H1 (cell line): ENCODE measurements around the gene RPL21. TPM values are rescaled to one million over a fixed set of nuclear protein-coding genes. Genes with fewer than 3 reads are reported as not detected.

Experiments
- CTCF ChIA-PET: fragments of 300-600 bp; sonication (Branson Sonifier 250); formaldehyde crosslinking; loops from one replicate; lab custom pipeline; 2021; ENCODE audit not compliant: partially characterized antibody; lab: Charles Lee
- POLR2A ChIA-PET: fragments of 300-600 bp; sonication (Branson Sonifier 250); formaldehyde crosslinking; loops from one replicate; lab custom pipeline; 2021; ENCODE audit warnings: inconsistent platforms; ENCODE audit not compliant: partially characterized antibody; lab: Charles Lee
- DNase-seq, 2 experiments: peaks; one replicate each; pipeline versions ENCODE4 v3.0.0 to v3.0.0-alpha.2; 2010 to 2022; ENCODE audit warnings: low spot score in 2 of 2, low read depth in 1 of 2, mixed read lengths in 1 of 2
- FAIRE-seq: peaks from 2 replicates; lab custom pipeline; 2011; peaks lifted over from hg19 to GRCh38; lab: Jason Lieb, UNC
- H2AFZ ChIP-seq: 2 replicates; pipeline ENCODE4 v1.8.1; 2012; ENCODE audit warnings: low read length, inconsistent platforms
- H2AK5ac ChIP-seq: 2 replicates; pipeline ENCODE4 v1.6.1; 2013; ENCODE audit warnings: low read depth, low read length
- H2BK120ac ChIP-seq: replicated peaks from 2 replicates; pipeline ENCODE3; 2013; ENCODE audit warnings: low read depth, low read length, inconsistent platforms
- H2BK12ac ChIP-seq: 2 replicates; pipeline ENCODE4 v1.6.1; 2013; ENCODE audit warnings: low read depth, low read length
- H2BK15ac ChIP-seq: 2 replicates; pipeline ENCODE4 v1.6.1; 2013; ENCODE audit warnings: low read length
- H2BK20ac ChIP-seq: 2 replicates; pipeline ENCODE4 v1.6.1; 2013; ENCODE audit warnings: low read length
- H2BK5ac ChIP-seq: 2 replicates; pipeline ENCODE4 v1.6.1; 2013; ENCODE audit warnings: low read depth, low read length
- H3K14ac ChIP-seq: 2 replicates; pipeline ENCODE4 v1.6.1; 2013; ENCODE audit warnings: inconsistent platforms; ENCODE audit not compliant: insufficient read length
- H3K18ac ChIP-seq: 2 replicates; pipeline ENCODE4 v1.6.1; 2013; ENCODE audit warnings: low read length; ENCODE audit errors: extremely low read depth
- H3K23ac ChIP-seq: 2 replicates; pipeline ENCODE4 v1.6.1; 2013; ENCODE audit warnings: inconsistent platforms; ENCODE audit not compliant: insufficient read length
- H3K23me2 ChIP-seq: 2 replicates; pipeline ENCODE4 v1.6.1; 2013; ENCODE audit warnings: low read depth, low read length
- H3K27ac ChIP-seq: 2 replicates; pipeline ENCODE4 v1.6.1; 2011; ENCODE audit warnings: low read depth, low read length, inconsistent platforms
- H3K27me3 ChIP-seq, 4 experiments: replicated peaks in 1 of 4; 1 replicate in 1 of 4; 2 replicates in 3 of 4; pipeline versions ENCODE4 v1.6.1 to v1.8.1; 2011 to 2013; ENCODE audit warnings: low read length in 3 of 4, mild to moderate bottlenecking in 3 of 4, inconsistent platforms in 2 of 4, mixed read lengths in 2 of 4, moderate library complexity in 1 of 4; ENCODE audit not compliant: control insufficient read depth in 3 of 4, insufficient read depth in 3 of 4; ENCODE audit errors: extremely low read depth in 1 of 4
- H3K36me3 ChIP-seq, 4 experiments: 2 replicates each; pipeline versions ENCODE4 v1.6.1 to v1.8.1; 2011 to 2013; ENCODE audit warnings: mild to moderate bottlenecking in 4 of 4, low read length in 3 of 4, moderate library complexity in 2 of 4, control low read depth in 1 of 4, inconsistent platforms in 1 of 4; ENCODE audit not compliant: insufficient read depth in 4 of 4, control insufficient read depth in 2 of 4
- H3K4ac ChIP-seq: replicated peaks from 2 replicates; pipeline ENCODE3; 2013; ENCODE audit warnings: low read length, low read depth, mixed read lengths, inconsistent platforms; ENCODE audit not compliant: insufficient read length
- H3K4me1 ChIP-seq, 4 experiments: replicated peaks in 1 of 4; 1 replicate in 1 of 4; 2 replicates in 3 of 4; pipeline versions ENCODE4 v1.6.1 to v1.8.1; 2011 to 2013; ENCODE audit warnings: low read length in 3 of 4, inconsistent platforms in 2 of 4, mixed read lengths in 1 of 4; ENCODE audit not compliant: insufficient read depth in 4 of 4, control insufficient read depth in 3 of 4
- H3K4me2 ChIP-seq, 2 experiments: 2 replicates each; pipeline versions ENCODE4 v1.6.1 to v1.8.1; 2011 to 2013; ENCODE audit warnings: low read depth in 2 of 2, low read length in 2 of 2, control low read depth in 1 of 2, inconsistent platforms in 1 of 2, mild to moderate bottlenecking in 1 of 2; ENCODE audit not compliant: insufficient read depth in 1 of 2
- H3K4me3 ChIP-seq, 4 experiments: fragments of 200-600, 300-600 bp in 1 of 4; sonication (generic), shearing (Covaris generic), sonication (Bioruptor Twin) in 1 of 4; 2 replicates each; pipeline versions ENCODE4 v1.5.1 to v1.8.1; 2011 to 2016; ENCODE audit warnings: low read length in 4 of 4, low read depth in 3 of 4, control low read depth in 2 of 4, inconsistent platforms in 2 of 4, mild to moderate bottlenecking in 2 of 4, mixed read lengths in 1 of 4, moderate library complexity in 1 of 4; ENCODE audit not compliant: insufficient read depth in 2 of 4; ENCODE audit errors: extremely low read depth in 1 of 4
- H3K56ac ChIP-seq: replicated peaks from 2 replicates; pipeline ENCODE3; 2013; ENCODE audit warnings: low read depth, mild to moderate bottlenecking, mixed read lengths, low read length, inconsistent platforms; ENCODE audit not compliant: insufficient read length
- H3K79me1 ChIP-seq: 2 replicates; pipeline ENCODE4 v1.6.1; 2013; ENCODE audit warnings: low read depth, low read length, control low read depth
- H3K79me2 ChIP-seq, 2 experiments: 2 replicates each; pipeline versions ENCODE4 v1.6.1 to v1.8.1; 2012 to 2013; ENCODE audit warnings: low read length in 2 of 2, mild to moderate bottlenecking in 2 of 2, inconsistent platforms in 1 of 2; ENCODE audit not compliant: insufficient read depth in 2 of 2, control insufficient read depth in 1 of 2
- H3K9ac ChIP-seq, 4 experiments: replicated peaks in 1 of 4; 1 replicate in 1 of 4; 2 replicates in 3 of 4; pipeline versions ENCODE4 v1.6.1 to v1.8.1; 2011 to 2013; ENCODE audit warnings: low read depth in 3 of 4, low read length in 3 of 4, control low read depth in 2 of 4, mild to moderate bottlenecking in 2 of 4, moderate library complexity in 2 of 4, inconsistent platforms in 1 of 4; ENCODE audit errors: extremely low read depth in 1 of 4
- H3K9me3 ChIP-seq, 2 experiments: 2 replicates each; pipeline versions ENCODE4 v1.6.1 to v1.8.1; 2012 to 2013; ENCODE audit warnings: mild to moderate bottlenecking in 2 of 2, moderate library complexity in 2 of 2, control low read depth in 1 of 2, inconsistent platforms in 1 of 2, low read depth in 1 of 2, low read length in 1 of 2, mixed read lengths in 1 of 2; ENCODE audit not compliant: insufficient read depth in 2 of 2
- H4K20me1 ChIP-seq, 2 experiments: replicated peaks in 1 of 2; 2 replicates each; pipeline versions ENCODE3 to v1.8.1; 2011 to 2013; ENCODE audit warnings: inconsistent platforms in 2 of 2, low read length in 2 of 2, mild to moderate bottlenecking in 1 of 2; ENCODE audit not compliant: insufficient read depth in 2 of 2, control insufficient read depth in 1 of 2
- H4K5ac ChIP-seq: 2 replicates; pipeline ENCODE4 v1.6.1; 2013; ENCODE audit warnings: low read length, low read depth, mixed read lengths, inconsistent platforms; ENCODE audit not compliant: insufficient read length
- H4K8ac ChIP-seq: 2 replicates; pipeline ENCODE4 v1.8.0; 2013; ENCODE audit warnings: mild to moderate bottlenecking, moderate library complexity, low read length, inconsistent platforms; ENCODE audit not compliant: insufficient read depth; ENCODE audit errors: extremely low read depth
- H4K91ac ChIP-seq: replicated peaks from 2 replicates; pipeline ENCODE3; 2013; ENCODE audit warnings: low read length, mixed read lengths, inconsistent platforms; ENCODE audit not compliant: insufficient read length
- ASH2L ChIP-seq: fragments of 200-600, 300-600 bp; sonication (generic); IDR thresholded peaks from one replicate; pipeline ENCODE4 v1.7.1; 2017; ENCODE audit warnings: low read length
- ATF3 ChIP-seq: IDR thresholded peaks from 2 replicates; pipeline ENCODE4 v1.6.1; 2011; ENCODE audit warnings: low read depth, mild to moderate bottlenecking, low read length; ENCODE audit not compliant: insufficient read depth
- CHD1 ChIP-seq: IDR thresholded peaks from 2 replicates; pipeline ENCODE4 v1.6.1; 2012; ENCODE audit warnings: low read depth, low read length, improper control_type of control experiment
- EGR1 ChIP-seq: IDR thresholded peaks from 2 replicates; pipeline ENCODE4 v1.6.1; 2011; ENCODE audit warnings: low read depth, low read length, borderline replicate concordance
- FOSL1 ChIP-seq: IDR thresholded peaks from 2 replicates; pipeline ENCODE4 v1.6.1; 2011; ENCODE audit warnings: mild to moderate bottlenecking, low read depth, low read length, moderate library complexity; ENCODE audit not compliant: insufficient read depth
- HDAC2 ChIP-seq, 2 experiments: fragments of 300-600 bp in 1 of 2; sonication (generic) in 1 of 2; IDR thresholded peaks; 2 replicates each; pipeline ENCODE4 v1.6.1; 2011 to 2012; ENCODE audit warnings: low read depth in 2 of 2, low read length in 2 of 2, mild to moderate bottlenecking in 2 of 2, moderate library complexity in 2 of 2, borderline replicate concordance in 1 of 2, inconsistent platforms in 1 of 2
- HDAC6 ChIP-seq: IDR thresholded peaks from one replicate; pipeline ENCODE4 v1.7.1; 2012; ENCODE audit warnings: low read depth, mild to moderate bottlenecking, inconsistent platforms, low read length, moderate library complexity
- MAFK ChIP-seq: IDR thresholded peaks from 2 replicates; pipeline ENCODE4 v1.6.1; 2012; ENCODE audit warnings: low read depth, mild to moderate bottlenecking, improper control_type of control experiment, low read length
- NRF1 ChIP-seq: IDR thresholded peaks from 2 replicates; pipeline ENCODE4 v1.6.1; 2011; ENCODE audit warnings: mild to moderate bottlenecking, low read depth, low read length, improper control_type of control experiment
- POLR2AphosphoS5 ChIP-seq: IDR thresholded peaks from 2 replicates; pipeline ENCODE4 v1.6.1; 2011; ENCODE audit warnings: low read depth, low read length
- RAD21 ChIP-seq, 2 experiments: IDR thresholded peaks in 1 of 2; conservative IDR thresholded peaks in 1 of 2; 2 replicates each; pipeline ENCODE4 v1.6.1; 2011; ENCODE audit warnings: low read depth in 2 of 2, low read length in 2 of 2, improper control_type of control experiment in 1 of 2, inconsistent platforms in 1 of 2, mild to moderate bottlenecking in 1 of 2, moderate library complexity in 1 of 2
- SIX5 ChIP-seq: IDR thresholded peaks from 2 replicates; pipeline ENCODE4 v1.6.1; 2011; ENCODE audit warnings: mild to moderate bottlenecking, low read depth, low read length
- SP1 ChIP-seq: IDR thresholded peaks from 2 replicates; pipeline ENCODE4 v1.6.1; 2011; ENCODE audit warnings: low read depth, low read length
- TCF12 ChIP-seq: IDR thresholded peaks from 2 replicates; pipeline ENCODE4 v1.6.1; 2011; ENCODE audit warnings: low read depth, mild to moderate bottlenecking, low read length
- WGBS, 2 experiments: shearing (Covaris generic) in 1 of 2; methylation state at CpG; one replicate each; pipeline versions ENCODE4 v1.1.6 to v1.1.7; 2013 to 2015; ENCODE audit warnings: low lambda C conversion rate in 2 of 2, mixed read lengths in 2 of 2, inconsistent platforms in 1 of 2, low coverage in 1 of 2, missing lambda C conversion rate in 1 of 2; ENCODE audit not compliant: insufficient replicate concordance in 2 of 2, insufficient coverage in 1 of 2, insufficient read length in 1 of 2; ENCODE audit errors: extremely low coverage in 1 of 2, missing lambda C conversion rate in 1 of 2; 5-methylcytosine and 5-hydroxymethylcytosine counted together
- polyA plus RNA-seq, 7 experiments: library from polyadenylated mRNA; depleted of rRNA in 3 of 7; stranded (reverse) in 5 of 7; unstranded in 2 of 7; fragments of >200 nt in 5 of 7; fragments of 200-250 nt in 2 of 7; gene quantifications; 1 replicate in 5 of 7; 2 replicates in 1 of 7; 4 replicates in 1 of 7; pipeline versions ENCODE4 v1.2.1 to v1.2.3, GENCODE V29; 2011 to 2013; ENCODE audit warnings: missing spikeins in 2 of 7, mixed read lengths in 2 of 7
- total RNA-seq: library from RNA; stranded (reverse); fragmentation: NEBNext Ultra II Directional; extraction: Animal tissue kit (Norgen Biotek cat#: 25700); gene quantifications from 2 replicates; pipeline ENCODE4 v1.2.1, GENCODE V29; 2021

Gene RPL21
- total and polyA plus RNA-seq, 2 of the 8 experiments (the other 6 are each of a cell fraction or from before 2014, with no cell fraction given): 624 to 1,283 TPM

DNA sequence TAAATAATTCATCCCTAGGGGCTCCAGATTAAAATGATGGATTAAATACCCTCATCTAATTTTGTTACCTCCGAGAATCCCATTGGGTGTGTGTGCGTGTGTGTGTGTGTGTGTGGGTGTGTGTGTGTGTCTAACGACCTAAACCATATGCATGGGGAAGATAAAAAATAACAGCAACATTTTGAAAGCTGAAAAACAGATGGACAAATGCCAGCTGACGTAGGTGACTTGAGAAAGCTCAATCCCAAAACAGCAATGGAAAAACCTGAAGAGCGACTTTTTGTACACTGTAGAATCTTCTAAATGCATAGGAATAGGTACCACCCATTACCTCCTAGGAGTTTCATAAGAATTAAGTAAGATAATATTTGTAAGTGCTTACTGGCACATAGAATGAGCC lies 8.7 kb upstream of the RPL21 start:
- H2BK15ac ChIP-seq: no peak overlapping the region
- CTCF ChIA-PET: interaction anchor here (0.5 to 1.0 kb wide), 3 partner anchors 120 to 257 kb away, joined by 3 read pairs; no protein-coding TSS in a partner anchor
- no peak overlapping the region for H2BK120ac ChIP-seq
- H3K18ac ChIP-seq: no peak overlapping the region
- FAIRE-seq (no peak), DNase-seq (no peak)
- no peaks in the 10 kb centered on the region for H3K27me3 ChIP-seq
- WGBS, 2 experiments: 89% methylated on average over 5 of the region's 5 CpGs; no CpG with 5 or more reads in 1 of the 2 experiments
- H4K5ac ChIP-seq: no peak overlapping the region
- H4K8ac ChIP-seq: no peak overlapping the region
- no peak overlapping the region for H3K4ac ChIP-seq
- peaks cover 0 to 10% (median 4%) of the 10 kb centered on the region in 4 experiments; a peak in 5 of 7 replicates for H3K4me1 ChIP-seq
- H2BK5ac ChIP-seq: no peak overlapping the region
- peak overlapping the region; percentile 33 for H3K56ac ChIP-seq
- H2BK20ac ChIP-seq: no peak overlapping the region
- POLR2A ChIA-PET: interaction anchor here (1.3 to 7.0 kb wide), 5 partner anchors 8 to 47 kb away, joined by 3 to 76 read pairs (median 4); partner anchors contain the start of gene RPL21
- H3K79me1 ChIP-seq: no peaks in the 10 kb centered on the region; the same call in 1 of the 2 replicates
- H3K4me3 ChIP-seq: no peak overlapping the region
- no peaks in the 10 kb centered on the region for H4K20me1 ChIP-seq
- H3K9ac ChIP-seq: no peak overlapping the region
- no peak for TF ChIP-seq SIX5
- no peak for TF ChIP-seq FOSL1
- TF ChIP-seq HDAC2 (IDR thresholded peaks at IDR 0.05; ENCODE audit: borderline replicate concordance in 1 of 2, low read depth in 2 of 2, low read length in 2 of 2): no peak
- TF ChIP-seq ASH2L: no peak
- TF ChIP-seq MAFK: no peak
- TF ChIP-seq NRF1: no peak
- no peak for TF ChIP-seq EGR1
- TF ChIP-seq HDAC6: no peak
- TF ChIP-seq SP1: no peak
- no peak for TF ChIP-seq POLR2AphosphoS5
- no peak for TF ChIP-seq TCF12
- TF ChIP-seq RAD21 (IDR thresholded peaks at IDR 0.05 in 1 of 2, conservative IDR thresholded peaks at IDR 0.05 in 1 of 2; ENCODE audit: low read depth in 2 of 2, low read length in 2 of 2): no peak
- no peak for TF ChIP-seq CHD1
- no peak for TF ChIP-seq ATF3
- H4K91ac ChIP-seq: no peak overlapping the region
- no peak overlapping the region for H3K23ac ChIP-seq
- H2AFZ ChIP-seq: no peak overlapping the region
- no peaks in the 10 kb centered on the region for H3K23me2 ChIP-seq
- H2BK12ac ChIP-seq: no peak overlapping the region
- no peaks in the 10 kb centered on the region for H3K9me3 ChIP-seq
- no peak overlapping the region for H2AK5ac ChIP-seq
- H3K36me3 ChIP-seq: no peaks in the 10 kb centered on the region
- H3K14ac ChIP-seq: no peak overlapping the region
- H3K79me2 ChIP-seq: no peaks in the 10 kb centered on the region
- no peak overlapping the region for H3K27ac ChIP-seq
- H3K4me2 ChIP-seq: no peak overlapping the region
